Activated CD4-positive, CD25-positive, alpha-beta regulatory T cell (primary cell): ENCODE results near the gene APOOL.

ENCODE experiments used
- DNase-seq, 4 experiments: peaks; one replicate each; lab custom pipeline; 2025; lab: John Stamatoyannopoulos, UW

APOOL gene

GRCh38 chrX:85084770-85085393, 81.2 kb downstream of the APOOL start:
- no peak for DNase-seq

GRCh38 chrX:85089321-85089840, 85.7 kb downstream of the APOOL start:
- DNase-seq = no peak

- no peak for DNase-seq
Measured at GRCh38 chrX:85107407-85107806, 103.7 kb downstream of the APOOL start.

GRCh38 chrX:85108165-85108564, 104.5 kb downstream of the APOOL start:
- no peak for DNase-seq

- DNase-seq = no peak
Measured at GRCh38 chrX:85109235-85109634, 105.6 kb downstream of the APOOL start.

- no peak for DNase-seq
Measured at GRCh38 chrX:85111347-85111746, 107.7 kb downstream of the APOOL start.

GRCh38 chrX:85112293-85112692, 108.6 kb downstream of the APOOL start:
- no peak for DNase-seq

- no peak for DNase-seq
Measured at GRCh38 chrX:85113746-85114145, 110.1 kb downstream of the APOOL start.

- DNase-seq = no peak
Measured at GRCh38 chrX:85114171-85114570, 110.5 kb downstream of the APOOL start.

GRCh38 chrX:85114776-85115175, 111.1 kb downstream of the APOOL start:
- DNase-seq = no peak

- no peak for DNase-seq
Measured at GRCh38 chrX:85115252-85115651, 111.6 kb downstream of the APOOL start.

- no peak for DNase-seq
Measured at GRCh38 chrX:85136409-85136808, 132.7 kb downstream of the APOOL start.

GRCh38 chrX:85139422-85139821, 135.7 kb downstream of the APOOL start:
- DNase-seq = no peak

- DNase-seq = no peak
Measured at GRCh38 chrX:85140964-85141363, 137.3 kb downstream of the APOOL start.
